OCI-LY1 (cell line): ENCODE data around the gene CAMK2A.

Experiments used
- EZH2 ChIP-seq: fragments of 200-600 bp; sonication (generic), shearing (Covaris generic); IDR thresholded peaks from 2 replicates; pipeline ENCODE4 v1.8.0; 2017; ENCODE audit warnings: borderline replicate concordance, mixed run types, mild to moderate bottlenecking, antibody characterized with exemption, low read length, moderate library complexity, mixed read lengths
- TF ChIP-seq, protein P1 (sequence below): fragments of 200-600 bp; sonication (generic), shearing (Covaris generic); IDR thresholded peaks from 2 replicates; pipeline ENCODE4 v1.5.1; 2017; ENCODE audit warnings: mild to moderate bottlenecking, antibody characterized with exemption, low read length, moderate library complexity, mixed read lengths

DNA sequence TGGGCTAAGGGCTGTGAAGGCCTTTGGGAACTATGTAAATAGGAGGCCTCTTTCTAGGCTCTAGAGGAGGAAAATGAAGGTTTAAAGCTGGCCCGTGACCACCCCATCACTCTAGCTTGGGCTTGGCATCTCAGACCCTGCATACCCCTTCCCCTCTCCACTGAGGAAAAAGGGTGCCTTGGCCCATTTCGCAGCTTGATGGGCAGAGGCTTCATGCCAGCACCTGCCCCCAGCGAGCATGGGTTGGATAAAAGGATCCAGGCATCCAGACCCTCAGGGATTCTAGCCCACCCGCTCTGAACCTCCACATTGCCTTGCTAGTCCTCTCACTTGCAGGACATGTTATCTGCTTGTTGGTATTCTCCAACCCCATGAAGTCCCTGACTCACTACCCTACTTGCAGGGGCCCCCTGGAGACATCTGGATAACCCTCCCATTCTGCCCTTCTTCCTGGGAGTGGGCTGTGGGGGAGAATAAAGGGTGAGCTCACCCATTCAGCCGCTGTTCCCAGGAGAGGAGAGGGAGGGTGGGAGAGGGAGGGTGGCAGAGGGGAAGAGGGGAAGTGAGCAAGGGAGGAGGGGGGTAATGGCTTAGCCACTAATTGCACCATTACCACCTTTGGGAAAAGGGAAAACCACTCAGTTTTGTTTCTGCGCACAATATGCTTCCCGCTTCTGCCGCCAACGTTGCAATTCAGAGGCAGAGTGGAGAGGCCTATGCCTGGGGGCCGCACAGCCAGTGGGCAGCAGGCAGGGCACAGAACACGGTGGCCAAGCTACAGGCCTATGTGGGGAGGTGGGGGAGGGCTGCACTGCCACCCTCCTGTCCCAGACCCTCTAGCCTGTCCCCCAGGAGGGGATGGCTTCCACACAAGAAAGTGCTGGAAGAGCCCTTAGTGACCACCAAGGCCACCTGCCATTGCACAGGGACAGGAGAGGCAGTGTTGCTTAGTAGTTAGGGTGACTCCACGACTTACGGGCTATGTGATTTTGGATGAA is 2.1 kb upstream of the CAMK2A start:
- TF ChIP-seq, protein P1, sequence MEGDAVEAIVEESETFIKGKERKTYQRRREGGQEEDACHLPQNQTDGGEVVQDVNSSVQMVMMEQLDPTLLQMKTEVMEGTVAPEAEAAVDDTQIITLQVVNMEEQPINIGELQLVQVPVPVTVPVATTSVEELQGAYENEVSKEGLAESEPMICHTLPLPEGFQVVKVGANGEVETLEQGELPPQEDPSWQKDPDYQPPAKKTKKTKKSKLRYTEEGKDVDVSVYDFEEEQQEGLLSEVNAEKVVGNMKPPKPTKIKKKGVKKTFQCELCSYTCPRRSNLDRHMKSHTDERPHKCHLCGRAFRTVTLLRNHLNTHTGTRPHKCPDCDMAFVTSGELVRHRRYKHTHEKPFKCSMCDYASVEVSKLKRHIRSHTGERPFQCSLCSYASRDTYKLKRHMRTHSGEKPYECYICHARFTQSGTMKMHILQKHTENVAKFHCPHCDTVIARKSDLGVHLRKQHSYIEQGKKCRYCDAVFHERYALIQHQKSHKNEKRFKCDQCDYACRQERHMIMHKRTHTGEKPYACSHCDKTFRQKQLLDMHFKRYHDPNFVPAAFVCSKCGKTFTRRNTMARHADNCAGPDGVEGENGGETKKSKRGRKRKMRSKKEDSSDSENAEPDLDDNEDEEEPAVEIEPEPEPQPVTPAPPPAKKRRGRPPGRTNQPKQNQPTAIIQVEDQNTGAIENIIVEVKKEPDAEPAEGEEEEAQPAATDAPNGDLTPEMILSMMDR, result no peak
- no peak for TF ChIP-seq EZH2
